HG03095 (cell line): ENCODE data around the gene GALNT17.
"Not testable (repeated sequence)": the region's sequence is repeated elsewhere in the genome, so short reads cannot be mapped to it uniquely, and the experiment has no call there.

ENCODE experiments used
- ATAC-seq: cut with Tn5 transposase; IDR thresholded peaks from one replicate; pipeline ENCODE4 v1.9.1; 2021; ENCODE audit warnings: moderate library complexity; ENCODE audit not compliant: unreplicated experiment

The GALNT17 gene

DNA sequence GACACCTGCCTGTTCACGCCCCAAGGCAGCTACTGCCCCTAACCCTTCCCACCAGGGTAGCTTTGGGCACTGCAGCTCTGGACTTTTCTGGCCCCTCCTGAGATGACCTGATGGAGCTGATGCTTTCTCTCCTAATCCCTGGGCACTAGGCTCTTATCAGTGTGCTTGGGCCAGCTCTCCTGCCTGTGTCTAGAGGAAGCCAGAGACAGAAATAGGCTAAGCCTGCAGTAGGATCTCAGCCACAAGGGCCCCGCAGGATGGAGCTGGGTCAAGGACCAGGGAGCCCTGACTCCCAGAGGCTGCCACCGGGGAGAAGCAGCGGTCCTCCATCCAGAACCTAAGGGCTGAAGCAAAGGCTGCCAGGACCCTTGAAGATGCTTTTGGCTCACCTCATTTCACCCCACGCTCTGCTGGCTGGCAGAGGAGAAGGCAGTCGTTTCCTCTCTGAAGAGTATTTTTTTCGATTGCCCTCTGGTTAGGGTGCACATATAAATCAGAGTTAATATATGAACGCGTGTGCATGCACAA, 580.8 kb downstream of the GALNT17 start:
- no peak for ATAC-seq

DNA sequence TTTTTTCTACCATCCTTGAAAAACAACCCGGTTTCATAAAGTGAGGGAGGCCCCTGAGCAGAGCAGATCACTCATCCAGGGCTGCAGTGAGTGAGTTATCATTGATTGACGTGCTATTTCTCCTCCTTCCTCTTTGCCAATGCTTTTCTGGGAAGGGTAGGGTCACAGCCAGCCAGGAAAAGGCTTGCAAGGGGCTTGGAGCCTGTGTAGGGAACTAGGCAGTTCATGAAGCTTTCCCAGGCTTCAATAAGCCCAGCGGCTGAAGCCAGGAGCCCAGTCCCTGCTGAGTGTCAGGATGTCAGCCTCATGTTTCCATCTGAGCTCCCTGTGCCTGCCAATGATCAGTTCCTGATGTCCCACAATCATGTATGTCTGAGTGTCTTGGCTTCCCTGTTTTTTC, 584.7 kb downstream of the GALNT17 start:
- ATAC-seq = no peak

DNA sequence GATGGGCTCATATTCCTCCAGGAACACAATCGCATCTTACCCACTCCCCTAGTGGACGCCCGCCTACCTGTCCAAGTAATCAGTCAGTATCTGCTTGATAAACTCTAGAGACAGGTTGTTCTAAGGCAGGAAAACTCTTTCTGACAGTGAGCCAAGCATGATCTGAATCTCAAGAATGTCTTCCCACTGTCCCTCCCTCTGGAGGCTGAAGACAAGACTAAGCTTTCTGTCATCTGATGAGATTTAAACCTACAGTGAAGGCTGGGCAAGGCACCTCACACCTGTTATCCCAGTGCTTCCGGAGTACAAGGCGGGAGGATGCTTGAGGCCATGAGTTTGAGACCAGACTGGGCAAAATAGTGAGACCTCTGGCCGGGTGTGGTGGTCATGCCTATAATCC, 586.6 kb downstream of the GALNT17 start:
- ATAC-seq = no peak

DNA sequence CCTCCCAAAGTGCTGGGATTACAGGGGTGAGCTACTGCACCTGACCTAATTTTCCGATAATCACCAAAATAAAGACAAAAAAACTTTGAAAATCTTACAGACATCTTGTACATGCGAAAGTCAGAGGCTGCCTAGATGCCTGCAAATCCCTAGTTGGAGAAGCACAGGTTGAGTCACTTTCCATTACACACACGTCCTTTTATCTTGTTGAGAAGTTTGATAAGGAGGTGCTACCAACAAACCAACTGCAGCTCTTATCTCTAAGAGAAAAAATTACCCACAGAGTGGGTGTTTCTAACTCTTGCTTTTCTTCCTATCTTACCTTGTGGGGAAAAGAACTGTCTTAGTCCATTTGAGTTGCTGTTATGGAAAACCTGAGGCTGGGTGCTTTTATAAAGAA, 589.8 kb downstream of the GALNT17 start:
- ATAC-seq = no peak

DNA sequence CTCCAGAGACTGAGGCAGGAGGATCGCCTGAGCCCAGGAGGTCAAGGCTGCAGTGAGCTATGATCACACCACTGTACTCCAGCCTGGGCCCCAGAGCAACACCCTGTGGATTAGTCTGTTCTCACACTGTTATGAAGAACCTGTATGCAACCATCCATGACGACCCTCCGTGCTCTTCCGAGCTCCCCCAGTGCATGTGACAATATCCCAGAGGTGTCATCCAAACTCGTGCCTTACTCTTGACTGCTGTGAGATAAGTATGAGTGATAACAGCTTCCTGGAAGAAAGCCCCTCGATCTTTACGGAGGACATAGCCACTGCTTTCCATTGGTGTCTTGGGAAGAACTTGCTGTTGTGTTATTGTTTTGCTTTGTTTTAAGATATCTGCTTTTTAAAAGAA, 591.9 kb downstream of the GALNT17 start:
- no peak for ATAC-seq

DNA sequence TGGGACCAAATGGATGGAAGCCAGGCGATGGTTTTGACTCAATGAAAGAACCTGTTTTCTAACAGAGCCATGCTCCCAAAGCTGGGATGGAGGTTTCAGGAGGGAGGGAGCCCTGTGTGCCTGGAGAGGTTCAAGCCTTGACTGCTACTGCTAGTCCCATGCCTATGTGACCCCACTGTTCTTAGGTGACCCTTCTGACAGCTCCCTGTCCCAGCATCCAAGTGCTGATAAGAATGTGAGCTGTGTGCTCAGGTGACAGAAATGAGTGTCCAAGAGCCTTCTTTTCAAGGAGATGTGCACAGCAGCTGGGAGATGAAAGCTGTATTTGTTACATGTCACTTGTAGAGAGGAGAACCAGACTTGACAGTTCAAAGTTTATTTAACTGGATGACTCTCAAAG, 595.4 kb downstream of the GALNT17 start:
- no peak for ATAC-seq

DNA sequence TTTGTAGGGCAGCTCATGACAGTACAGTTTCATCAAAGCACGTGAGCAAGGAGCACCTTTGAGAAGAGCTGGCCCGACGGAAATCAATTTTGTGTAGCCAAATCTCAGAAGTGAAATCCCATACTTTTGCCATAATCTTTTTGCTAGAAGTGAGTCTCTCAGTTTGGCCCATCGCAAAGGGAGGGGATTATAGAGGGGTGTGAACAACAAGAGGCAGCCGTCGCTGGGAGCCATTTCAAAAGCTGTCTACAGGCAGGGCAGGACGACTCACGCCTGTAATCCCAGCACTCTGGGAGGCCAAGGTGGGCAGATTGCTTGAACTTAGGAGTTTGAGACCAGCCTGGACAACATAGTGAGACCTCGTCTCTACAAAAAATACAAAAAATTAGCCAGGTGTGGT, 599.8 kb downstream of the GALNT17 start:
- ATAC-seq = no peak

DNA sequence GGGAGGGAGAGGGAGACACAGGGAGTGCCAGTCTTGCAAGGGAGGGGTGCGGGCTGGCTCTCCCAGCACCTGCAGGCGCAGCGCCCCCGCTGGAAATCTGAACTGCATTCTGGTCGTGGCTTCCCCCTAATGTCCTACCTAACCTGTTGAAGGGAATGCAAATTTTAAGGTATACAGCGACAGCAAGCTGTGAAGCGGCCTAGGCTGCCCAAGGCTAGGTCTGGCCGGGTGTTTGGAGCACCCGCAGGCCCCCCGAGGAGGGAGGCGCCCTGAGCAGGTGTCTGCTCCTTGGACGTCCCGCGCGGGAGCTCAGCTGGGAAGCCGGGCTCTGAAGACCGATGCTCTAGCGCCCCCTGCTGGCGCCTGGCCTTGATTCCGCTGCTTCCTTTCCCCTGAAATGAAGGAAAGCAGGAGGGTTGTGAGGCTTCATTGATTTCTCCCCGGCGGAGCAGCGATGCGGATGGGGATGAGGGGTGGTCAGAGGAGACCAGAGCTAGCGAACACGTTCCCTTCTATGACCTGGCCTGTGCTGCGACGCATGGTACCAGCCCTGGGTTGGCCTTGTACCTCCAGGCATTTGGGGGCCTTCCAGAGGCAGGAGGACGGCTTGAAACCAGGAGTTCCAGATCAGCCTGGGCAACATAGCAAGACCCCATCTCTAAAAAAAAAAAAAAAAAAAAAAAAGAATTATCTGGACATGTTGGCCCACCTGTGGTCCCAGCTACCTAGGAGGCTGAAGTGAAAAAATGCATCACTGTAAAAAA, 601.3 kb downstream of the GALNT17 start:
- no peak for ATAC-seq

DNA sequence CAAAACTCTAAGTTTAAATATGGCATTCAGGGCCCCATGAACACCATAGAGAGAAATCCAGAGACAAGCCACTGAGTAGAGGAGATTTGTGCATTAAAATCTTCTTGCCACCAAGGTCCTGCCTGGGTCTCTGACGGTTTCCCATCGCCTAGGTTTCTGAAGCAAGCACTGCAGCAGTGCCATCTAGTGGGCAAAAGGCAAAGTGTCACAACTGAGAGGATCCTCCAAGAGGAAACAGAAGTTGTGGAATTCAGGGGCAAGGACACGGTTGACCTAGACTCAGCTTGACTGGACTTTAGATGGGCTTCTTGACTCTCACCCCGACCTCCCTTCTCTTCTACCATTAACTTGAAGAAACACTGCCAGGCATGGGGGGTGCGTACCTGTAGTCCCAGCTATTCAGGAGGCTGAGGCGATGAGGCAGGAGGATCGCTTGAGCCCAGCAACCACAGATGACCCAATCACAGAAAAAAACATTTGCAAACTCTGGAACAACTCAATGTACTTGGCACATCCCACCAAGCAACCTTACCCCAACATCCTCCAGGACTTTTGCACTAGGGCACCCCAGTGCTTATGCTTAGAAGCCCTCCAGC, 604.1 kb downstream of the GALNT17 start:
- ATAC-seq = no peak

DNA sequence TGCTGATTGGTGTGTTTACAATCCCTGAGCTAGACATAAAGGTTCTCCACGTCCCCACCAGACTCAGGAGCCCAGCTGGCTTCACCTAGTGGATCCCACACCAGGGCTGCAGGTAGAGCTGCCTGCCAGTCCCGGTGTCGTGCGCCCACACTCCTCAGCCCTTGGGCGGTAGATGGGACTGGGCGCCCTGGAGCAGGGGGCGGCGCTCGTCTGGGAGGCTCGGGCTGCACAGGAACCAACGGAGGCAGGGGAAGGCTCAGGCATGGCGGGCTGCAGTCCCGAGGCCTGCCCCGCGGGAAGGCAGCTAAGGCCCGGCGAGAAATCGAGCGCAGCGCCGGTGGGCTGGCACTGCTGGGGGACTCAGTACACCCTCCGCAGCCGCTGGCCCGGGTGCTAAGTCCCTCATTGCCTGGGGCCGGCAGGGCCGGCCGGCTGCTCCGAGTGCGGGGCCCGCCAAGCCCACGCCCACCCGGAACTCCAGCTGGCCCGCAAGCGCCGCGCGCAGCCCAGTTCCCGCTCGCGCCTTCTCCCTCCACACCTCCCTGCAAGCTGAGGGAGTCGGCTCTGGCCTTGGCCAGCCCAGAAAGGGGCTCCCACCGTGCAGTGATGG, 606.1 kb downstream of the GALNT17 start:
- not testable (repeated sequence) for ATAC-seq

DNA sequence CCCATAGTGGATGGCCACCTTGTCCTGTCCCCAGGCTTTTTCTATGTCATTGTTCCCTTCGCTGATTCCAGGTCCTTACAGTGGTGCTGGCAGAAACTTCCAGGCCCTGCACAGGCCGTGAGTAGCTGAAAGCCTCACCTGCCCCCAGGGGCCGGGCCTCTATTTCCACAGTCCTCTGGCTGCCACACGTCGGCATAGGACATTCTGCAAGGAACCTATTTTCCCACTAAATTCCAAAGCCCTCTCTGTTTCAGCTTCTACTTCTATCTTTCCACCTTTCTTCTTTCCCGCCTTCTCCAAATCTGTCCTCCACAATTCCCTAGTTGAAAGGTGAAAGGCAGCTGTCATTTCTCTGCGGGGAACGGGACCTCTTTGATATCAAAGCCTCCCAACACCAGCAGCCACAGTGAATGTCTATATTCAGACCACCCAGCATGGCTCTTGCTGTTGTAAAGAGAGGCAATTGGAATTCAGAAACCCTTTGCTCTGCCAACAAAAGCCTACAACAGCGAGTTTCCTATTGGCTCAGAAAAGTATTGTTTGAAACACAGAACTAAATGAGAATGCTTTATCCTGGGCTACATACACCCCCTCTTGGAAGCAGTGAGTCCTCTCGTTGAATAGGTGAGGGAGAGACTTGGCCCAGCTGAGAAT, 607.7 kb downstream of the GALNT17 start:
- ATAC-seq = no peak

DNA sequence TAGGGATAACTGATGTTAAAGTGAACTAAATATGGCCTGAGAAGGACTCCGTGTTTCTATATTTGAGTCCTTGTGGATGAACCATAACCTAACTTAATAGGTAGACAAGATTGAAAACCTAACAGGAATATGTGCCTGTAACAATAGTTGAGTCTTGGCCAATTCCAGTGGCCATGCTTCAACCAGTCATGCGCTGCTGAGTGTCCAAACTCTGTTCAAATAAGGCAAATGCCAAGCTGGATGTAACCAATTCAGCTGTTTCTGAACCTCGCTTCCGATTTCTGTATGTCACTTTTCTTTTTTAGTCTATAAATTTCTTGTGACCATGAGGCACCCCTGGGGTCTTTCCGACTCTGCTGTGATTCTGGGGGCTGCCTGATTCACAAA, 608.2 kb downstream of the GALNT17 start:
- no peak for ATAC-seq

DNA sequence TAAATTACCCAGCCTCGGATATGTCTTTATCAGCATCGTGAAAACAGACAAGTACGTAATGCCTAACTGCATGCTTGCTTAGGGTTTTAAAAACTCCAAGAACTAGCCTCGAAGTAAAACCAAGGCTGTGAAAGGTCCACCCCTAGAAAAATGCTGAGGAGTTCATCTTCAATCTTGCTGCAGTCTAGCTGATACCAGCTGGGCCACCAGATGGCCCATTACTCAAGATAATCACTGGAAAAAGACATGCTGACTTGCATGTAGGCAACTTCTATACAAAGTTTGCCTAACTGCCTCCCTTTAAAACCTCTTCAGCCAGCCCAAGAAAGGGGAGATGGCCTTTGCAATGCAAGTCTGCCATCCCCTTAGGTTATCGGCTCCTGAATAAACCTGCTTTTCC, 614.1 kb downstream of the GALNT17 start:
- ATAC-seq = no peak

DNA sequence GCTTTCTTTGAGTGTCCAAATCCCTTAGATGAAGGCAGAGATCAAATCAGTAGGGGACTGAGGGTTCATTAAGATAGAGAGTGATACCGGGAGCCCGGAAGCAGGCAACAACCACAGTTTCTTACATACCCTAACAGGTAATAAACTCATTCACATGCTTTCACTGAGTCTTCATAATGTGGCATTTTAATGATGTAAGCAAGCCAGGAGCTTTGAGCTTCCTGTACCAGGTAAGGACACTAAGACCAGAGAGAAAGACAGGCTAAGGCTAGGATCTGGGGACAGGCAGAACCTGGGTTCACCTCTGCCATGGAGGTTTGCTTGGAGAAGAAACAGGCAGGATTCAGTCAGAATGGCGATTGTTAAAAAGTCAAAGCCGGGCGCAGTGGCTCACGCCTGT, 618.3 kb downstream of the GALNT17 start:
- no peak for ATAC-seq

DNA sequence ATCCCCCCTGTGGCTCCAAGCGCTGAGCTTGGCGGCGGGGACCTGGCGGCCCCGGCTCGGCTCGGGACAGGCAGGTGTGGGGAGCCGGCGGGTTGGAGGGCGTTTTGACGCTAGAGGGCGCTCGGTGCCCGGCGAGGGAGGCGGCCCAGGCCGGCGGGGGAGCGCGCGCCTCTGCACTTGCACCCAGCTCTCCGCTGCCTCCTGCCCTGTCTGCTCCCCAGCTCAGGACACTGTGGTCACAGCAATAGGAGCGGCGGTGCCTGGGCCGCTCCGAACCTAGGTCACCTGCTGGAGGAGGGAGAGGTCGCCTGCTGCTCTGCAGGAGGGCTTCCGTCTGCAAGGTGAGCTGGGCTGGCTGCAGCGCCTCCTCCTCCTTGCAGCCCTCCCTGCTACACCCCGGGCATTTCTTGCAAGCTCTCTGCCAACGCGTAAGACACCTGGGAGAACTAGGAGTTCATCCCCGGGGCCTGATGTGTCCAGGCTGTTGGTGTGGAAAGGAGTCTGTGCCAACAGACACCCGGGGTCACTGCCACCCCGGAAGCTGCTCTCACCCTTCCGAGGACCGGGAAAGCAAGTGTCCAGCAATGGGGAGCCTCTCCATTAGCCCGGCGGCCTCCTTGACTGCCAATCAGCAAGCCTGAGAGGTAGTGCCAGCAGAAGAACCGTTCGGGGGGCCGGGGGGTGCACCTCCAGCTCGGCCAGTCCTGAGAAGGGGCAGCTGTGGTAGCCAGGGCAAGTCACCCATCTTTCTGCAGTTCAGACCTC, 620.4 kb downstream of the GALNT17 start:
- no peak for ATAC-seq

DNA sequence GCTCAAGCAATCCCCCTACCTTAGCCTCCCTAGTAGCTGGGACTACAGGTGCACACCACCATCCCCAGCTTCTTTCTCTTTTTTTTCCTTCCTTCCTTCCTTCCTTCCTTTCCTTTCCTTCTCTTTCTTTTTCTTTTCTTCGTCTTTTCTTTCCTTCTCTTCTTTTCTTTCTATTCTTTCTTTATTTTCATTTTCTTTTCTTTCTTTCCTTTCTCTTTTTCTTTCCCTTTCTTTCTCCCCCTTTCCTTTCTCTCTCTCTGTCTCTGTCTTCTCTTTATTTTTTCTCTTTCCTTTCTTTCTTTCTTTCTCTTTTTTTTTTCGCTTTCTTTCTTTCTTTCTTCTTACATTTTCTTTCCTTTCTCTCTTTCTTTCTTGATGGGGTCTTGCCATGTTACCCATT, 621.3 kb downstream of the GALNT17 start:
- no peak for ATAC-seq

DNA sequence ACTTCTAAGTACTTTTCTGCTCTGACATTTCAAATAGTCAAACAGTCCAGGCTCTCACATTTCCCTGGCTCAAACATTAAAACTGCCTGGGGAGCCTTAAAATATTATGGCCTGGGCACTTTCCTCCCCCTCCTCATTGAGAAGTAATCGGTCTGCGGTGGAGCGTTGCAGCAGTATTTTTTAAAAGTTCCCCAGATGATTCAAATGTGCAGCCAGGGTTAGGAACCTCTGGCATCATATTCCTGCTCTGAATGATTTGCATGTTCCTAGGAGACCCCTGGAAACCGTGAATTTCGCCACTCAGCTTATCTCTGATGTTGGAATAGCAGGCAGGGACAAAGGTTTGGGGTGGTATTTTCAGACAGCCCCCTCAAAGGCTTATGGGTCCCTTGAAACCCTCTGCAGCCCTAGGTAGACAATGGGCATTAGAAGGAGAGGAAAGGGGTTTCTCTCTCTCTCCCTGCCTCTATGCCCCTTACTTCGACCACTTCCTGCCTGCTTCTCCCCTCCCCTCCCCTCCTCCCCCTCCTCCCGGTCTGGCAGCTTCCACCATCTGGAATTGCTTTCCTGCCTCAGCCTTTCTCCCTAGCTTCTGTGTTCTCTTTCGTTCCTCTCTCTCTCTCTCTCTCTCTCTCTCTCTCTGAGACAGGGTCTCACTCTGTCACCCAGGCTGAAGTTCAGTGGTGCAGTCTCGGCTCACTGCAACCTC, 622.2 kb downstream of the GALNT17 start:
- no peak for ATAC-seq

DNA sequence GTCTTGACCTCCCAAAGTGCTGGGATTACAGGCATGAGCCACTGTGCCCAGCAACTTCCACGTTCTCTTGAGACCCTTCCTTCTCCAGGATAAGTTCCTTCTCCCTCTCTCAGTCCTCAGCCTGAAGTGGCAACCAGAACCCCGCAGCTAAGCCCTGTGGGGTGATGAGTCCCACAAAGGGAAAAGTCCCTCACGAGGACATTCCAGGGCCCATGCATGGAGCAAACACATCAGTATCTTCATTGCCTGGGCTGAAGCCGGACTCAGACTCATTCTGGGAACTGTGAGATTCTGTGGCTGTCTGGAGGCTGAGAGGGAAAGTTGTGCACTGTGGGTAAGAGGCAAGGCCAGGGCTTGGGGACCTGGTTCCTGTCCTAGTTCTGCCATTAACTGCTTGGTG, 622.9 kb downstream of the GALNT17 start:
- no peak for ATAC-seq

DNA sequence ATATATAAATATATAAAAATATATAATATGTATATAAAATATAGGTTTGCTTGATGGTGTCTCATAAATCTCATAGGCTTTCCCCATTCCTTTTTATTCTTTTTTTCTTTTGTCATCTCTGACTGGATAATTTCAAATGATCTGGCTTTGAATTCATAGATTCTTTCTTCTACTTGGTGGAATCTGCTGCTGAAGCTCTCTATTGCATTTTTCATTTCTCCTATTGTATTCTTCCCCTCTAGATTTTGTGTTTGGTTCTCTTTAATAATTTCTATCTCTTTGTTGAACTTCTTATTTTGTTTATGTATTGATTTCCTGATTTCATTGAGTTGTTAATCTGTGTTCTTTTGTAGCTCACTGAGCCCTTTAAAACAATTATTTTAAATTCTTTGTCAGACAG, 629.4 kb downstream of the GALNT17 start:
- ATAC-seq = no peak
